Limb (tissue), 2 donors: ENCODE measurements around the gene ADISSP.

ENCODE experiments used
- DNase-seq, 2 donors: peaks; one replicate each; pipeline ENCODE4 v3.0.0-alpha.2; 2016; ENCODE audit errors: extremely low spot score in 2 of 2

Gene ADISSP

GRCh38 chr20:3755269-3755668, 12.3 kb downstream of the ADISSP start:
- DNase-seq, result no peak

GRCh38 chr20:3754276-3754630, 13.3 kb downstream of the ADISSP start:
- DNase-seq, result no peak

GRCh38 chr20:3753501-3754275, 13.9 kb downstream of the ADISSP start:
- DNase-seq, result no peak

GRCh38 chr20:3753098-3753497, 14.5 kb downstream of the ADISSP start:
- peak; percentile 75 to 76 for DNase-seq

- DNase-seq, result no peak
Measured at GRCh38 chr20:3752386-3752759, 15.2 kb downstream of the ADISSP start.

GRCh38 chr20:3751675-3752385, 15.7 kb downstream of the ADISSP start:
- peak in 1 of 2 donors; percentile 71 for DNase-seq

GRCh38 chr20:3751305-3751674, 16.3 kb downstream of the ADISSP start:
- no peak for DNase-seq

- peak in 1 of 2 donors; percentile 73 for DNase-seq
Measured at GRCh38 chr20:3749689-3750531, 17.6 kb downstream of the ADISSP start.

- DNase-seq, result no peak
Measured at GRCh38 chr20:3749087-3749688, 18.4 kb downstream of the ADISSP start.

GRCh38 chr20:3748073-3748472, 19.5 kb downstream of the ADISSP start:
- no peak for DNase-seq

GRCh38 chr20:3747471-3747870, 20.1 kb downstream of the ADISSP start:
- DNase-seq, result no peak

- no peak for DNase-seq
Measured at GRCh38 chr20:3745686-3746173, 21.8 kb downstream of the ADISSP start.

GRCh38 chr20:3744806-3745685, 22.5 kb downstream of the ADISSP start:
- peak in 1 of 2 donors; percentile 69 for DNase-seq

- no peak for DNase-seq
Measured at GRCh38 chr20:3744037-3744436, 23.5 kb downstream of the ADISSP start.

GRCh38 chr20:3743251-3743650, 24.3 kb downstream of the ADISSP start:
- no peak for DNase-seq

- no peak for DNase-seq
Measured at GRCh38 chr20:3741836-3742458, 25.6 kb downstream of the ADISSP start.

GRCh38 chr20:3740615-3741301, 26.8 kb downstream of the ADISSP start:
- no peak for DNase-seq

- DNase-seq, result no peak
Measured at GRCh38 chr20:3739926-3740451, 27.6 kb downstream of the ADISSP start.
